Coronary artery (tissue), 2 donors: ENCODE measurements around the gene UBASH3B.

ENCODE experiments used
- DNase-seq: peaks from one replicate; pipeline ENCODE4 v3.0.0-alpha.2; 2017; ENCODE audit warnings: low spot score
- H3K27ac ChIP-seq, 2 donors: fragments of 200-600 bp; sonication (generic); one replicate each; pipeline ENCODE4 v1.5.1; 2016 to 2019
- H3K4me3 ChIP-seq: fragments of 200-600 bp; sonication (generic); 2 replicates; pipeline ENCODE4 v1.5.1; 2016; ENCODE audit warnings: mild to moderate bottlenecking, moderate library complexity
- CTCF ChIP-seq: fragments of 200-600 bp; sonication (generic); IDR thresholded peaks from one replicate; pipeline ENCODE4 v1.5.1; 2019; ENCODE audit warnings: antibody characterized with exemption

The UBASH3B gene

GRCh38 chr11:122659676-122660554, 4.4 kb downstream of the UBASH3B start:
- no peak overlapping the region for H3K4me3 ChIP-seq
- H3K27ac ChIP-seq, result no peak overlapping the region
- no peak for TF ChIP-seq CTCF
- DNase-seq, result no peak

- no peak overlapping the region for H3K4me3 ChIP-seq
- DNase-seq, result no peak
Observed at GRCh38 chr11:122661182-122661945, 5.8 kb downstream of the UBASH3B start.

GRCh38 chr11:122663056-122663740, 7.7 kb downstream of the UBASH3B start:
- DNase-seq, result no peak
- H3K4me3 ChIP-seq, result no peak overlapping the region
- TF ChIP-seq CTCF, result no peak
- H3K27ac ChIP-seq, result no peak overlapping the region

More at GRCh38 chr11:122661182-122661945, 5.8 kb downstream of the UBASH3B start:
- no peak overlapping the region for H3K27ac ChIP-seq
- no peak for TF ChIP-seq CTCF

GRCh38 chr11:122663764-122664163, 8.2 kb downstream of the UBASH3B start:
- Histone ChIP-seq H3K27ac (no peak overlapping the region), H3K4me3 (no peak overlapping the region)
- no peak for TF ChIP-seq CTCF
- no peak for DNase-seq

GRCh38 chr11:122664188-122664587, 8.7 kb downstream of the UBASH3B start:
- Histone ChIP-seq H3K4me3 (no peak overlapping the region), H3K27ac (no peak overlapping the region)
- no peak for DNase-seq
- TF ChIP-seq CTCF, result no peak

GRCh38 chr11:122665861-122666260, 10.3 kb downstream of the UBASH3B start:
- Histone ChIP-seq H3K27ac (no peak overlapping the region), H3K4me3 (no peak overlapping the region)
- no peak for DNase-seq
- no peak for TF ChIP-seq CTCF
